ENCODE results near the gene GLB1L2. TPM values are rescaled to one million over a fixed set of nuclear protein-coding genes. Genes with fewer than 3 reads are reported as not detected.

Gene GLB1L2
- polyA plus RNA-seq, 1 of the 3 experiments (the other 2 are of a cell fraction): 3.4 TPM

GRCh38 chr11:134414766-134415765 is 83.3 kb downstream of the GLB1L2 start:
- no peaks in the 10 kb centered on the region for H3K9me2 ChIP-seq
- H3F3A ChIP-seq (replicated peaks; ENCODE audit: insufficient read depth): no peaks in the 10 kb centered on the region
- no peaks in the 10 kb centered on the region for H3K36me3 ChIP-seq (replicated peaks in 1 of 2; ENCODE audit: control insufficient read depth in 1 of 2, insufficient read depth in 2 of 2, low read length in 1 of 2)
- CTCF ChIA-PET: interaction anchor here (1.1 kb wide), 1 partner anchor 16 kb away, joined by 3 read pairs; no protein-coding TSS in a partner anchor
- H2AFZ ChIP-seq (ENCODE audit: low read depth): no peak overlapping the region
- H3K4me1 ChIP-seq (ENCODE audit: control insufficient read depth in 1 of 2, insufficient read depth in 2 of 2, low read depth in 1 of 2, low read length in 1 of 2): peaks cover 0 to 64% of the 10 kb centered on the region in 2 experiments; a peak in 2 of 4 replicates
- 46% methylated on average over 17 of the region's 17 CpGs for WGBS (ENCODE audit: low lambda C conversion rate)
- POLR2A ChIA-PET: no interaction called here
- no peaks in the 10 kb centered on the region for H3K9me3 ChIP-seq
- H3K27me3 ChIP-seq (ENCODE audit: insufficient read depth): no peaks in the 10 kb centered on the region
- no peak overlapping the region for H3K4me3 ChIP-seq (ENCODE audit: low read depth in 2 of 2, low read length in 1 of 2)
- H3K9ac ChIP-seq: no peak overlapping the region
- DNase-seq: peak; percentile 46
- H3K4me2 ChIP-seq: no peak overlapping the region
- H4K20me1 ChIP-seq (ENCODE audit: insufficient read depth): no peaks in the 10 kb centered on the region
- TF ChIP-seq GATA2 (CRISPR knock-in tag; IDR thresholded peaks at IDR 0.05): 0 out of 2 replicates have a peak, but pooled peaks have one; percentile 21
- peak in 1 of 2 experiments; percentile 33; a peak in 1 of 4 replicates for TF ChIP-seq EP300 (IDR thresholded peaks at IDR 0.05; ENCODE audit: borderline replicate concordance in 1 of 2, low read depth in 1 of 2, low read length in 1 of 2)
- TF ChIP-seq TCF12 (IDR thresholded peaks at IDR 0.05): no peak
- no peak for TF ChIP-seq PBX3 (IDR thresholded peaks at IDR 0.05)
- no peak for TF ChIP-seq JUND (IDR thresholded peaks at IDR 0.05)
- H3K27ac ChIP-seq (ENCODE audit: low read depth in 2 of 2, low read length in 1 of 2): peak overlapping the region in 1 of 2 experiments; percentile 82; a peak in 2 of 4 replicates
- no peaks in the 10 kb centered on the region for H3K79me2 ChIP-seq (ENCODE audit: insufficient read depth)

GRCh38 chr11:134416726-134417125 is 84.9 kb downstream of the GLB1L2 start:
- Histone ChIP-seq H3K4me2 (no peak overlapping the region), H3F3A (replicated peaks; ENCODE audit: insufficient read depth) (no peaks in the 10 kb centered on the region), H2AFZ (ENCODE audit: low read depth) (no peak overlapping the region), H4K20me1 (ENCODE audit: insufficient read depth) (no peaks in the 10 kb centered on the region), H3K36me3 (replicated peaks in 1 of 2; ENCODE audit: control insufficient read depth in 1 of 2, insufficient read depth in 2 of 2, low read length in 1 of 2) (no peaks in the 10 kb centered on the region), H3K27me3 (ENCODE audit: insufficient read depth) (no peaks in the 10 kb centered on the region), H3K4me3 (ENCODE audit: low read depth in 2 of 2, low read length in 1 of 2) (no peak overlapping the region), H3K27ac (ENCODE audit: low read depth in 2 of 2, low read length in 1 of 2) (no peak overlapping the region), H3K9me2 (no peaks in the 10 kb centered on the region), H3K79me2 (ENCODE audit: insufficient read depth) (no peaks in the 10 kb centered on the region), H3K9ac (no peak overlapping the region), H3K9me3 (no peaks in the 10 kb centered on the region), H3K4me1 (ENCODE audit: control insufficient read depth in 1 of 2, insufficient read depth in 2 of 2, low read depth in 1 of 2, low read length in 1 of 2) (peaks cover 0 to 56% of the 10 kb centered on the region in 2 experiments; a peak in 2 of 4 replicates)
- DNase-seq: no peak
- POLR2A ChIA-PET: no interaction called here
- no peak for TF ChIP-seq MEF2A (IDR thresholded peaks at IDR 0.05; ENCODE audit: borderline replicate concordance, low read depth)
- TF ChIP-seq MAX (IDR thresholded peaks at IDR 0.05; ENCODE audit: low read depth): no peak
- no peak for TF ChIP-seq TEAD4 (IDR thresholded peaks at IDR 0.05; ENCODE audit: borderline replicate concordance, insufficient read depth)
- no peak for TF ChIP-seq SMC3 (IDR thresholded peaks at IDR 0.05; ENCODE audit: low read depth, low read length)
- no peak for TF ChIP-seq EZH2phosphoT487 (IDR thresholded peaks at IDR 0.05; ENCODE audit: borderline replicate concordance, low read depth)
- no peak for TF ChIP-seq JUND (IDR thresholded peaks at IDR 0.05)
- no peak for TF ChIP-seq FOSL2 (IDR thresholded peaks at IDR 0.05; ENCODE audit: borderline replicate concordance, low read depth)
- TF ChIP-seq RAD21 (IDR thresholded peaks at IDR 0.05; ENCODE audit: low read length): no peak
- TF ChIP-seq POLR2AphosphoS5 (IDR thresholded peaks at IDR 0.05; ENCODE audit: low read depth, low read length): no peak
- no peak for TF ChIP-seq RCOR1 (IDR thresholded peaks at IDR 0.05; ENCODE audit: low read length)
- TF ChIP-seq GABPA (IDR thresholded peaks at IDR 0.05; ENCODE audit: low read depth): no peak
- TF ChIP-seq RXRA (IDR thresholded peaks at IDR 0.05; ENCODE audit: borderline replicate concordance, low read depth): no peak
- no peak for TF ChIP-seq YY1 (IDR thresholded peaks at IDR 0.05; ENCODE audit: low read depth)
- no peak for TF ChIP-seq USF1 (IDR thresholded peaks at IDR 0.05; ENCODE audit: borderline replicate concordance, low read depth)
- TF ChIP-seq SIN3A (IDR thresholded peaks at IDR 0.05; ENCODE audit: borderline replicate concordance, low read depth, low read length): no peak
- no peak for TF ChIP-seq GATA2 (CRISPR knock-in tag; IDR thresholded peaks at IDR 0.05)
- TF ChIP-seq CHD2 (IDR thresholded peaks at IDR 0.05; ENCODE audit: low read length, partially characterized antibody): no peak
- no peak for TF ChIP-seq TCF12 (IDR thresholded peaks at IDR 0.05)
- TF ChIP-seq IRF3 (IDR thresholded peaks at IDR 0.05; ENCODE audit: low read depth, low read length): no peak
- CTCF ChIA-PET: no interaction called here
- 44% methylated on average over 10 of the region's 10 CpGs for WGBS (ENCODE audit: low lambda C conversion rate)
